Activated naive CD8-positive, alpha-beta T cell treated with anti-CD3 and anti-CD28 coated beads, Interleukin-2, amount 50 U/mL, for 24 hours (primary cell): ENCODE data around the gene CCDC86.

Source experiments
- ATAC-seq: fragments of 150-1000 bp; cut with Tn5 transposase; one replicate; pipeline ENCODE4 v1.10.0; 2021
- DNase-seq: peaks from one replicate; pipeline ENCODE4 v3.0.0; 2021
- H3K27ac Mint-ChIP-seq: one replicate; pipeline ENCODE4 v1.8.0; 2021; ENCODE audit warnings: mild to moderate bottlenecking, mixed read lengths
- H3K27me3 Mint-ChIP-seq: one replicate; pipeline ENCODE4 v1.8.0; 2021; ENCODE audit warnings: mixed read lengths
- H3K36me3 Mint-ChIP-seq: one replicate; pipeline ENCODE4 v1.8.0; 2021; ENCODE audit warnings: low read depth, mixed read lengths
- H3K4me1 Mint-ChIP-seq: one replicate; pipeline ENCODE4 v1.8.0; 2021; ENCODE audit warnings: mixed read lengths
- H3K4me3 Mint-ChIP-seq: one replicate; pipeline ENCODE4 v1.8.0; 2021; ENCODE audit warnings: mild to moderate bottlenecking, moderate library complexity, mixed read lengths
- H3K9me3 Mint-ChIP-seq: one replicate; pipeline ENCODE4 v1.8.0; 2021; ENCODE audit warnings: mixed read lengths

The CCDC86 gene

DNA sequence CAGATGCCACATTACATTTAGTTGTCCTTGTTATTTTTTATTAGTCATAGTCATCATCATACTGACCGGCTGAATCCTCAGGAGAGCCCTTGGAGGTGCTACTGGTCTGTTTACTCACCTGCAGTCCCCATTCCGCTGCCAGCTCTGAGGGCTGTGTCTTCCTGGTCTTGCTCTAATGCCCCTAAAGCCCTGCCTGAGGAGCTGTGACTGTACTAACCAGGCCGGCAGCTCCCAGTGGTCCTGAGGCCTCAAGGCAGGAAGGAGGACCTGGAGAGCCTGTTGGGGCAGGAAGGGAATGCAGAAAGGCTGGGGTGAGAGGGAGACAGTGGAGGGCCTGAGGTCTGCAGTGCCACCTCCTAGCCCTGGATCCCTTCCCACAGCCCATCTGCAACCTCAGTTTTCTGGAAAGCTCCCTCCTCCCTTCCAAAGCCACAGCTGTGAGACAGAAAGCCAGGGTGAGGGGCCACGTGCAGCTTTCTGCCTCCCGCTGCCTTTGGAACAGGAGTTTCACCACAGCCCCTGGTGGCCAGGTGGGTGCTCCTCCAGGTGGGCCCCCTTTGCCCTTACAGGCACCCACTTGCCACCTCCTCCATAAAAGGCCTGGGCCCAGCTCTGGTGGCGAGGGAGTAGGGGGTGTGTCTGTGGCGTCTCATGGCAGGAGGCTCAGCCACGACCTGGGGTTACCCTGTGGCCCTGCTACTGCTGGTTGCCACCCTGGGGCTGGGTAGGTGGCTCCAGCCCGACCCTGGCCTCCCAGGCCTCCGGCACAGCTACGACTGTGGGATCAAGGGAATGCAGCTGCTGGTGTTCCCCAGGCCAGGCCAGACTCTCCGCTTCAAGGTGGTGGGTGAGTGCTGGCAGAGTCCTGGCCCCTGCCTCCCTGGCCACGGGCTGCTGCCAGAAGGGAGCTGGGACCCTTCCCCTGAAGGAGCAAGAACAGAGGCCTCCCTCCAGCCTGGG, 25.3 kb downstream of the CCDC86 start, which contains the start of gene ZP1:
ZP1 (plus strand) TSS at position 632 of the 960 bp plus-strand sequence; CDS start at position 652, 20 bp downstream.
- no peaks in the 10 kb centered on the region for H3K27me3 Mint-ChIP-seq
- ATAC-seq = no peak
- H3K4me1 Mint-ChIP-seq = peaks cover 18% of the 10 kb centered on the region

DNA sequence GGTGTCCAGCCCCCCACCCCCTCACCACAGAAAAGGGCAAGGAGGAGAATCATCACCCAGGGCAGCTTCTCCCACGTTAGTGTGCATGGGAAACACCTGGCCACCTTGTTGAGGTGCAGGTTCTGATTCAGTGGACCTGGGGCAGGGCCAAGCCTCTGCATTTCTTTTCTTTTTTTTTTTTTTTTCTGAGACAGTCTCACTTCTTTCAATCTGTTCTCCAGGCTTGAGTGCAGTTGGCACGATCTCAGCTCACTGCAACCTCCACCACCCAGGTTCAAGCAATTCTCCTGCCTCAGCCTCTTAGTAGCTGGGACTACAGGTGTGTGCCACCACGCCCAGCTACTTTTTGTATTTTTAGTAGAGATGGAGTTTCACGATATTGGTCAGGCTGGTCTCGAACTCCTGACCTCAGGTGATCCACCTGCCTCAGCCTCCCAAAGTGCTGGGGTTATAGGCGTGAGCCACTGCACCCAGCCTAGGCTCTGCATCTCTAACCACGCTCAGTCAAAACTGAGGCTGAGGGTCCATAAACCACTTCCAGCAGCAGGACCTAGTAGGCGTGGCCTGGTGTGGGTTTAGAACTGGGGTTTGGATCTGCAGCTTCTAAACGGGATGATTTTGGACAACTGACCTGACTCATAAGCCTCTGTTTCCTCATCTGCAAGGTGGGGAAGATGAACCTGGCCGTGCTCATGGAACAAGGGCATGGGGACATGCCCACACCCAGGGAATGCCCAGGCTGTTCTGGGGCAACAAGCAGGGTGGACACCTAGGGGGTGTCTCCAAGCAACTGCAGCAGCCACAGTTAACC, 26.2 kb downstream of the CCDC86 start:
- H3K36me3 Mint-ChIP-seq = no peaks in the 10 kb centered on the region
- H3K9me3 Mint-ChIP-seq = no peaks in the 10 kb centered on the region
- no peaks in the 10 kb centered on the region for H3K27me3 Mint-ChIP-seq
- no peak overlapping the region for H3K27ac Mint-ChIP-seq
- peaks cover 20% of the 10 kb centered on the region for H3K4me1 Mint-ChIP-seq
- H3K4me3 Mint-ChIP-seq = no peak overlapping the region
- no peak for DNase-seq
- no peak for ATAC-seq

More for the DNA sequence above, 25.3 kb downstream of the CCDC86 start, which contains the start of gene ZP1:
- H3K4me3 Mint-ChIP-seq = no peak within 1 kb of the TSS
- no peaks in the 10 kb centered on the region for H3K36me3 Mint-ChIP-seq
- H3K9me3 Mint-ChIP-seq = no peaks in the 10 kb centered on the region
- DNase-seq = no peak
- no peak within 1 kb of the TSS for H3K27ac Mint-ChIP-seq

DNA sequence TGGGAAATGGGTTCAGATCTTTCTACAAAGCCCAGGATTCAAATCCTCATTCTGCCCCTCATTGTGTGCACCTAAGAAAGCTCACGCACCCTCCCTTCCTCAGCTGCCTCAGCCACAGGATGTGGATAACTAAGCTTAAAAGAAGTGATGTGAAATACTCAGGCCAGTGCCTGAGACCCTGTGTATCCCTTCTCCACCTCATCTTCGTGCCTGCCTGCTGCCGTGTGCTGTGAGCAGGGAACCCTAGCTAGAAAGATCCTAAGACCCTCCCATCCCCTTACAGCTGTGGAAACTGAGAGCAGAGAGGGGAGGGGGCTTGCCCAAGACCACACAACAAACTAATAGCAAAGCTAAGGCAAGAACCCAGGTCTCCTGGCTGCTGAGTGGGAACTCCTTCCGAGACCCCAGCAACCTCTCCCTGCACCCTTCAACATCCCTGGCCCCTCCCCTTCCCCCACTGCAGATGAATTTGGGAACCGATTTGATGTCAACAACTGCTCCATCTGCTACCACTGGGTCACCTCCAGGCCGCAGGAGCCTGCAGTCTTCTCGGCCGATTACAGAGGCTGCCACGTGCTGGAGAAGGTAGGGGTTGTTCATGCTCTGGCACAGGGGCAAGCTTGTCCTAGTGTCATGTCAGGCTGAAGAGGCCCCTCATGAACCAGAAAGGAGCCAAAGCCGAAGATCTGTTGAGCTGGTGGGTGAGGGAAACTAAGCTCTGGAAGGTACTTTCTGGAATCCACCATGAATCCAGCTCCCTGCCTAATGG, 27.0 kb downstream of the CCDC86 start:
- H3K4me1 Mint-ChIP-seq = peaks cover 22% of the 10 kb centered on the region
- DNase-seq (no peak), ATAC-seq (no peak)
- no peaks in the 10 kb centered on the region for H3K36me3 Mint-ChIP-seq
- H3K4me3 Mint-ChIP-seq = no peak overlapping the region
- H3K27me3 Mint-ChIP-seq = no peaks in the 10 kb centered on the region
- no peaks in the 10 kb centered on the region for H3K9me3 Mint-ChIP-seq
- H3K27ac Mint-ChIP-seq = no peak overlapping the region

DNA sequence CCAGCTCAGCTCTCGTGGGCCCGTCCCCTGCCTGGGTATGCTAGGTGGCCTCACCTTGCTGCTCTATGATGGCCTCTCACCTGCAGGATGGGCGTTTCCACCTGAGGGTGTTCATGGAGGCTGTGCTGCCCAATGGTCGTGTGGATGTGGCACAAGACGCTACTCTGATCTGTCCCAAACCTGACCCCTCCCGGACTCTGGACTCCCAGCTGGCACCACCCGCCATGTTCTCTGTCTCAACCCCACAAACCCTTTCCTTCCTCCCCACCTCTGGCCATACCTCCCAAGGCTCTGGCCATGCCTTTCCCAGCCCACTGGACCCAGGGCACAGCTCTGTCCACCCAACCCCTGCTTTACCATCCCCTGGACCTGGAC, 27.5 kb downstream of the CCDC86 start:
- H3K27ac Mint-ChIP-seq = no peak overlapping the region
- H3K9me3 Mint-ChIP-seq = no peaks in the 10 kb centered on the region
- ATAC-seq (no peak), DNase-seq (no peak)
- no peaks in the 10 kb centered on the region for H3K36me3 Mint-ChIP-seq
- H3K4me1 Mint-ChIP-seq = peaks cover 22% of the 10 kb centered on the region
- H3K27me3 Mint-ChIP-seq = no peaks in the 10 kb centered on the region
- no peak overlapping the region for H3K4me3 Mint-ChIP-seq

DNA sequence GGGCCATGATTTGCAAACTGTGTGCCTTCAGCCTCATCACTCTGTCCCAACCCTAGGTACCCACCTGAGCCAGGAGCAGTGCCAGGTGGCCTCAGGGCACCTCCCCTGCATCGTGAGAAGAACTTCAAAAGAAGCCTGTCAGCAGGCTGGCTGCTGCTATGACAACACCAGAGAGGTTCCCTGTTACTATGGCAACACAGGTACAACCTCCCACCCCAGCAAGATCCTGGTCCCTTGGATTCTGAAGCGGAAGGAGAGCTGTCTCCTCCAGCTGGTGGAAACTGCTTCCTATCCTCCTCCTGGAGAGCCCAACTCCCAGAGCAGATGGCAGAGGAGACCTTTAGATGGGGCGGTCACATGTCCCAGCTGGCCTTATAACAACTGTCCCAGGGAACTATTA, 28.4 kb downstream of the CCDC86 start:
- no peak for DNase-seq
- Mint-ChIP-seq H3K27me3 (no peaks in the 10 kb centered on the region), H3K36me3 (no peaks in the 10 kb centered on the region), H3K4me1 (peaks cover 21% of the 10 kb centered on the region), H3K4me3 (no peak overlapping the region), H3K9me3 (no peaks in the 10 kb centered on the region), H3K27ac (no peak overlapping the region)
- ATAC-seq = no peak

DNA sequence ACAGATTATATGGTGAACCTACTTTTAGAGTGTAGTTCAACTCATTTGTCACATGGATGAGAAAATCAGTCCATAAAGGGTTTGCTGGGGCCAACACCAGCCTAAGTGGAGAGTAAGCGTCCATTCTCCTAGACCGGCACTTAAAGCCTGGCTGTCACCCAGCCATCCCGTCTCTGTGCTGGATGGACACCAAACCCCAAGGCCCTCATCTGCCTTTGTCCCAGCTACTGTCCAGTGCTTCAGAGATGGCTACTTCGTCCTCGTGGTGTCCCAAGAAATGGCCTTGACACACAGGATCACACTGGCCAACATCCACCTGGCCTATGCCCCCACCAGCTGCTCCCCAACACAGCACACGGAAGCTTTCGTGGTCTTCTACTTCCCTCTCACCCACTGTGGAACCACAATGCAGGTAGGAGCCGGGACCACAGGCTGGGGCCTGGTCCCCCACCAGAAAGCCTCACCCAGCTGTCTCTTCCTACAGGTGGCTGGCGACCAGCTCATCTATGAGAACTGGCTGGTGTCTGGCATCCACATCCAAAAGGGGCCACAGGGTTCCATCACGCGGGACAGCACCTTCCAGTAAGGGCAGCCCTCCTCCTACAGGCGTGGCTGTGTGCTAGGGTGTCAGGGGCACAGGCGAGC, 28.9 kb downstream of the CCDC86 start:
- Mint-ChIP-seq H3K36me3 (no peaks in the 10 kb centered on the region), H3K27ac (no peak overlapping the region), H3K27me3 (no peaks in the 10 kb centered on the region), H3K9me3 (no peaks in the 10 kb centered on the region), H3K4me3 (no peak overlapping the region), H3K4me1 (peaks cover 21% of the 10 kb centered on the region)
- DNase-seq = no peak
- no peak for ATAC-seq

DNA sequence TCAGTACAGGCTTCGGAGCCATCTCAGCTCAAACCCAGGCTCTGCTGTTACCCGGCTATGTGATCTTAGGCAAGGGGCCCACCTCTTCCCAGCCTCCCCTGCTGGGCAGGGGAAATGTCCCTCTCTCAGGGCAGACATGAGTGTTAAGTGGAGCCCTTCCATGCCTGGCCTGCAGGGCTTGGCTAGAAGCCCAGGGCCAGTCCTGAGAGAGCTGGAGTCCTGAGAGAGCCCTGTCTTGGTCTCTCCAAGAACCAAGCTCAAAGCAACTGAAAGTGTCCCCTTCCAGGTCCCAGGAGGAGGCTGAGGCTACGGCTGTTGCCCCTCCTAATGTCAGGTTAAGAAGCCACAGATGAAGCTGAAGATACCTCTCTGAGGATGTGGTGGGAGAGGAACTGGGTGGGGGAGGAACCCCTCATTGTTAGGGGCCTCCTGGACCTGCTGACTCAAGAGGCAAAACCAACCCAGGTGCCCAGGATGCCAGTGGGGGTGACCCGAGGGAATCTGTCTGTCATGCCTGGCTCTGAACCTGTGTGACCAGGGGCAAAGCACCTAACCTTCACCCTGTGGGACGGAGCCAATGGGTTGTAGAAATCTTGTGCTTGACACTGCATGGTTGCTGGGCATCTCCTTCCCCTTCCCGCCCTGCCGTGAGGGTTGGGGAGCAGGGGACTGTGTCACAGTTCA, 29.6 kb downstream of the CCDC86 start:
- Mint-ChIP-seq H3K36me3 (no peaks in the 10 kb centered on the region), H3K4me3 (no peak overlapping the region)

DNA sequence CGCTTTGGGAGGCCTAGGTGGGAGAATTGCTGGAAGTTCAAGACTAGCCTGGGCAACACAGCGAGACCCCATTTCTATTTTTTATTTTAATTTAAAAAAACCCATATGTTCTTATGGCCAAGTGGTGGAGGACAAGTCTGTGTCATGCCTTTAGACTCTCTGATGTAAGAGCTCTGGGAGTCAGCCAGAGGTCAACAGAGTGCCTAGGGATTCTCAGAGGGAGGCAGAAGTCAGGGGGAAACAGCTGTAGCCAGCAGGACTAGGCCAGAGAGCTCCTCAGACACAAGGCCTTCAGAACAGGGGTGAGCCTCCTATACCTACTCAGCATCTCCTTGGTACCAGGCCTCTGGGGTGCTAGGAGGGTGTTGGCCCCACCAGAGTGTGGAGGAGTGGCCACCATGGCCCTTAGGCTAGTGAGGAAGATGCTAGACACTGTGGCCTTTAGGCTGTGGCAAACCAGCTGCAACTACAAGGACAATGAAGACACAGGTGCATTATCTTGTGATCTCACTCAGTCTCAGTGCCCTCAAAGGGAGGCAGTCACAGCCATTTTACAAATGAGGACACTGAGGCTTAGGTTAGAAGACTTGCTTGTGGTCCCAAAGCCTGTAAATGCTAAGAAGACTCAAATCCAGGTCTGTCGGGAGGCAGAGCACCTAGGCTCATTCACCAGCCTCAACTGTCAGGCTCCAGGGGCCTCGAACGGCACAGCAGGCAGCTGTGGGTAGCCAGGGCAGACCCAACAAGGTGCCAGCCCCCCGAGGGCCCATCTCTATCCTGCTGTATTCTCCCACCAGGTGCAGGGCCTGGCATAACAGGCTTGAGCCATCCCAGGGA, 30.4 kb downstream of the CCDC86 start:
- no peak overlapping the region for H3K27ac Mint-ChIP-seq
- H3K4me3 Mint-ChIP-seq = no peak overlapping the region
- ATAC-seq (no peak), DNase-seq (no peak)
- peaks cover 21% of the 10 kb centered on the region for H3K4me1 Mint-ChIP-seq
- H3K27me3 Mint-ChIP-seq = no peaks in the 10 kb centered on the region
- H3K36me3 Mint-ChIP-seq = no peaks in the 10 kb centered on the region
- no peaks in the 10 kb centered on the region for H3K9me3 Mint-ChIP-seq

More for the DNA sequence above, 29.6 kb downstream of the CCDC86 start:
- DNase-seq = no peak
- Mint-ChIP-seq H3K4me1 (peaks cover 21% of the 10 kb centered on the region), H3K27me3 (no peaks in the 10 kb centered on the region), H3K9me3 (no peaks in the 10 kb centered on the region), H3K27ac (no peak overlapping the region)
- peak; percentile 16 for ATAC-seq

DNA sequence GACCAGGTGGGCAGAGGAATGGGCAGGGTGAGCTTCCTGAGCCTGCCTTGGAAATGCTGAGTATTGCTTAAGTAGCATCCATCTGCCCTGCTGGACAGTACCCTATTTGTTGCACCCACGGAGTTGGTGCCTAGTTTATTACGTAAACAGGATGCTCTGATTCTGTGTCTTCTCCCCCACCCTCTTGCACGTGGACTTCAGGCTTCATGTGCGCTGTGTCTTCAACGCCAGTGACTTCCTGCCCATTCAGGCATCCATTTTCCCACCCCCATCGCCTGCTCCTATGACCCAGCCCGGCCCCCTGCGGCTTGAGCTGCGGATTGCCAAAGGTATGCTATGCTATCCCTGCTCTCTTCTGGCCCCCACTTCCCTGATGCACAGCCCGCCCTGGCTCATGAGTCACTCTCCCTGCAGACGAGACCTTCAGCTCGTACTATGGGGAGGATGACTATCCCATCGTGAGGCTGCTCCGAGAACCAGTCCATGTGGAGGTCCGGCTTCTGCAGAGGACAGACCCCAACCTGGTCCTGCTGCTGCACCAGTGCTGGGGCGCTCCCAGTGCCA, 31.1 kb downstream of the CCDC86 start:
- Mint-ChIP-seq H3K4me3 (no peak overlapping the region), H3K9me3 (no peaks in the 10 kb centered on the region), H3K27ac (no peak overlapping the region), H3K27me3 (no peaks in the 10 kb centered on the region), H3K4me1 (peaks cover 21% of the 10 kb centered on the region), H3K36me3 (no peaks in the 10 kb centered on the region)
- DNase-seq (no peak), ATAC-seq (no peak)

DNA sequence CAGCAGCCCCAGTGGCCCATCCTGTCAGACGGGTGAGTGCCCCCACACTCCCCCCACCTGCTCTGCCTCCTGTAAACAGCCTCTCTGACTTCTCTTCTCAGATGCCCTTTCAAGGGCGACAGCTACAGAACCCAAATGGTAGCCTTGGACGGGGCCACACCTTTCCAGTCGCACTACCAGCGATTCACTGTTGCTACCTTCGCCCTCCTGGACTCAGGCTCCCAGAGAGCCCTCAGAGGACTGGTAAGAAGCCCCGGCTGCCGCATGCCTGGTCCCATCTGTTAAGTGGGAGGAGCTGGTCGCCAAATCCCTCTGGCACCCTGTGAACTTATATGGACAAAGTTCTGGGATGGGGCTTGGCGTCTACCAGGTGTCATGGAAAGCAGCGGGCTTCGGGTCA, 31.6 kb downstream of the CCDC86 start:
- Mint-ChIP-seq H3K4me1 (peaks cover 21% of the 10 kb centered on the region), H3K4me3 (no peak overlapping the region), H3K27me3 (no peaks in the 10 kb centered on the region), H3K36me3 (no peaks in the 10 kb centered on the region), H3K27ac (no peak overlapping the region), H3K9me3 (no peaks in the 10 kb centered on the region)
- DNase-seq = no peak
- no peak for ATAC-seq

DNA sequence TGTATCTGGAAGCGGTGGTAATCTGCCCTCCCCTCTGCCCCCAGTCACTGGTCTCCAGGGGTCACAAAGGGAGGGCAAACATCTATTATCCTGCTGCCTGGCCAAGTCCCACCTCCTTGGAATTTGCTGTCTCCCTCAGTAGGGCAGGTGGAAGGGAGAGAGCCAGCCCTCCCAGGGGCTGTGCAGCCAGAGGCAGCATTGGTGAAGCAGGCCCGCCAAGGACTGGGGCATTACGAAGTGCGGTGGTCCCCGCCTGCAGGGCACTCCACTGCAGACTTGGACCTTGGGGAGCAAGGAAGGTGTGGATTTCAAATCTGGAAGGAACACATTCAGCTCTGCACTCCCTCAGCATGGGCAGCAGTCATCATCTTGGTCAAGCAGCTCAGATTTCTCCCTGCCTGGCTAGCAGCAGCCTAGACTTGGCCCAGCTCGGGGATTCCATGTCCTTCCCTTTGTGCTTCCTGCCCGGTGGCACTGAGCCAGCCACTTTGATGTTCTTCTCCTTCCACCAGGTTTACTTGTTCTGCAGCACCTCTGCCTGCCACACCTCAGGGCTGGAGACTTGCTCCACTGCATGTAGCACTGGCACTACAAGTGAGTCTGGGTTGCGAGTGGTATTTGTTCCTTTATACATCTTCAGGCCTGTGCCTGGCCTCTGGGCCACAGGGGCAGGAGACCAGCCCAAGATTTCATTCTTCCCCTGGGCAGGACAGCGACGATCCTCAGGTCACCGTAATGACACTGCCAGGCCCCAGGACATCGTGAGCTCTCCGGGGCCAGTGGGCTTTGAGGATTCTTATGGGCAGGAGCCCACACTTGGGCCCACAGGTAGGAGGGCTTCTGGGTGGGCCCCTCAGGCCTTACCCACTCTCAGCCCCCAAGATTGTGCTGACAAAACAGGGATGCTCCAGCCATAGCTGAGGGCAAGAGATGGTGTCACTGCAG, 32.8 kb downstream of the CCDC86 start:
- Mint-ChIP-seq H3K4me1 (peaks cover 19% of the 10 kb centered on the region), H3K27ac (no peak overlapping the region), H3K27me3 (no peaks in the 10 kb centered on the region), H3K9me3 (no peaks in the 10 kb centered on the region), H3K36me3 (peaks cover 3% of the 10 kb centered on the region), H3K4me3 (no peak overlapping the region)
- DNase-seq = no peak
- ATAC-seq = no peak
